GM12878 (cell line): Measurements from ENCODE around the gene LAMA5.

Experiments
- CTCF ChIP-seq, 3 experiments: IDR thresholded peaks in 2 of 3; conservative IDR thresholded peaks in 1 of 3; 2 replicates each; pipeline ENCODE4 v1.5.1; 2011; ENCODE audit warnings: low read depth in 3 of 3, low read length in 3 of 3, mild to moderate bottlenecking in 3 of 3, control low read depth in 2 of 3, moderate library complexity in 2 of 3, inconsistent platforms in 1 of 3, mixed read lengths in 1 of 3; ENCODE audit not compliant: control insufficient read depth in 2 of 3, insufficient read depth in 1 of 3; ENCODE audit errors: extremely low read depth in 1 of 3
- YY1 ChIP-seq: IDR thresholded peaks from 2 replicates; pipeline ENCODE4 v1.6.1; 2011; ENCODE audit warnings: low read depth, mild to moderate bottlenecking, low read length

- no peak for TF ChIP-seq CTCF (IDR thresholded peaks at IDR 0.05 in 2 of 3, conservative IDR thresholded peaks at IDR 0.05 in 1 of 3; ENCODE audit: control insufficient read depth in 2 of 3, extremely low read depth in 1 of 3, insufficient read depth in 1 of 3, low read depth in 3 of 3, low read length in 3 of 3)
- no peak for TF ChIP-seq YY1
These were observed 9.9 kb downstream of the LAMA5 start for GRCh38 chr20:62357187-62357667.
